Gastrocnemius medialis (tissue), 4 donors: ENCODE results near the gene XYLT1.

Experiments
- CTCF ChIP-seq, 5 experiments: fragments of 450-650 bp in 3 of 5; fragments of 200-600 bp in 2 of 5; sonication (generic) in 2 of 5; IDR thresholded peaks in 4 of 5; conservative IDR thresholded peaks in 1 of 5; 1 replicate in 4 of 5; 2 replicates in 1 of 5; pipeline ENCODE4 v1.5.1; 2016 to 2019; ENCODE audit warnings: antibody characterized with exemption in 5 of 5, mild to moderate bottlenecking in 3 of 5, moderate library complexity in 3 of 5
- POLR2A ChIP-seq, 2 donors: fragments of 450-650 bp; IDR thresholded peaks; one replicate each; pipeline ENCODE4 v1.6.1; 2017; ENCODE audit warnings: antibody characterized with exemption in 2 of 2, mild to moderate bottlenecking in 2 of 2, moderate library complexity in 2 of 2

DNA sequence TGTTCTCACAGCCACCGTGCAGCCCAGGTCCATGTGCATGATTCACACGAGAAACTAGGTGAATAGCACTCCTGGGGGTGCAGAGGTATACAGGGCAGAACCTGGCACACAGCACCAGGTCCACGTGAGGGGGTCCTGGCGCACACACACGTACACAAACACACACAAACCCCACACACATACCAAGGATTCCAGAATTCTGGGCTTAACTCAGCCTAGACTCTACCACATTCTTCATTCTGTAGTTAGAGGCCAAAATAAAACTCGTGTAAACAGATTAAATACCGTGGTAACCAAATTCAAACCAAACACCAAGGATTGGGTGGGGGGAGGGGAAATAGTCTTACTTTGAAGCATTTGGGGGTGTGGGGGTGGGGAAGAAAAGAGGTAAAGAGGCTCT, 58.5 kb downstream of the XYLT1 start:
- TF ChIP-seq POLR2A (IDR thresholded peaks at IDR 0.05) (no peak), CTCF (IDR thresholded peaks at IDR 0.05 in 4 of 5, conservative IDR thresholded peaks at IDR 0.05 in 1 of 5) (no peak)
